ENCODE measurements around the gene VASP. TPM values are rescaled to one million over a fixed set of nuclear protein-coding genes. Genes with fewer than 3 reads are reported as not detected.

The VASP gene
- total RNA-seq, 6 experiments from 2014 or later = 19.4 to 64.1 (median 30.6) TPM

GRCh38 chr19:45528149-45528743 lies 21.0 kb downstream of the VASP start:
- peaks cover 0 to 14% (median 9%) of the 10 kb centered on the region in 4 donors for H3K36me3 ChIP-seq
- peaks cover 0 to 33% (median 0%) of the 10 kb centered on the region in 4 donors for H3K4me1 ChIP-seq
- 51% methylated on average over 14 of the region's 17 CpGs for WGBS (ENCODE audit: insufficient coverage, low coverage, low lambda C conversion rate, missing lambda C conversion rate)
- TF ChIP-seq POLR2A (IDR thresholded peaks at IDR 0.05) (no peak), CTCF (IDR thresholded peaks at IDR 0.05) (no peak)
- no peaks in the 10 kb centered on the region for H3K9me3 ChIP-seq
- peak in 1 of 3 donors; percentile 38 for DNase-seq
- intact Hi-C loops (cut with DNase I) = loop anchor here (10.0 kb wide), 3 partner anchors 47 to 117 kb away; partner anchors contain the start of gene EML2 (in 1 of the 2)
- H3K27me3 ChIP-seq = no peaks in the 10 kb centered on the region
- H3K27ac ChIP-seq = no peak overlapping the region
- H3K4me3 ChIP-seq = no peak overlapping the region
- peak in 2 of 4 donors; percentile 1 to 3 for ATAC-seq

GRCh38 chr19:45528744-45529419 lies 21.6 kb downstream of the VASP start:
- peak; percentile 4 to 23 (median 17) for ATAC-seq
- peaks cover 0 to 14% (median 9%) of the 10 kb centered on the region in 4 donors for H3K36me3 ChIP-seq
- H3K27me3 ChIP-seq = no peaks in the 10 kb centered on the region
- TF ChIP-seq CTCF (IDR thresholded peaks at IDR 0.05) (no peak), POLR2A (IDR thresholded peaks at IDR 0.05) (no peak)
- H3K27ac ChIP-seq = no peak overlapping the region
- H3K9me3 ChIP-seq = no peaks in the 10 kb centered on the region
- WGBS (ENCODE audit: insufficient coverage, low coverage, low lambda C conversion rate, missing lambda C conversion rate) = 10% methylated on average over 11 of the region's 49 CpGs
- peak overlapping the region in 1 of 3 donors; percentile 31 for H3K4me3 ChIP-seq
- intact Hi-C loops (cut with DNase I) = loop anchor here (10.0 kb wide), 3 partner anchors 46 to 116 kb away; partner anchors contain the start of gene EML2 (in 1 of the 2)
- peaks cover 0 to 29% (median 0%) of the 10 kb centered on the region in 4 donors for H3K4me1 ChIP-seq
- peak in 1 of 3 donors; percentile 57 for DNase-seq

- H3K4me3 ChIP-seq = no peak overlapping the region
- no peak for TF ChIP-seq POLR2A (IDR thresholded peaks at IDR 0.05)
- TF ChIP-seq CTCF (IDR thresholded peaks at IDR 0.05) = no peak
- DNase-seq = no peak
- peaks cover 0 to 11% (median 8%) of the 10 kb centered on the region in 4 donors for H3K36me3 ChIP-seq
- intact Hi-C loops (cut with DNase I) = loop anchor here (10.0 kb wide), 3 partner anchors 45 to 115 kb away; partner anchors contain the start of gene EML2 (in 1 of the 2)
- WGBS (ENCODE audit: insufficient coverage, low coverage, low lambda C conversion rate, missing lambda C conversion rate) = 36% methylated on average over 11 of the region's 14 CpGs
- no peaks in the 10 kb centered on the region for H3K27me3 ChIP-seq
- H3K27ac ChIP-seq = no peak overlapping the region
- H3K4me1 ChIP-seq = peaks cover 0 to 25% (median 0%) of the 10 kb centered on the region in 4 donors
- no peak for ATAC-seq
- no peaks in the 10 kb centered on the region for H3K9me3 ChIP-seq
These were observed 22.1 kb downstream of the VASP start for GRCh38 chr19:45529420-45529785.

GRCh38 chr19:45531349-45531748 lies 24.1 kb downstream of the VASP start:
- no peaks in the 10 kb centered on the region for H3K9me3 ChIP-seq
- H3K27ac ChIP-seq = no peak overlapping the region
- no peak for DNase-seq
- H3K36me3 ChIP-seq = peaks cover 0 to 5% (median under 1%) of the 10 kb centered on the region in 4 donors
- no peak for ATAC-seq
- TF ChIP-seq CTCF (IDR thresholded peaks at IDR 0.05) = no peak
- no peak for TF ChIP-seq POLR2A (IDR thresholded peaks at IDR 0.05)
- intact Hi-C loops (cut with DNase I) = no loop called here
- H3K4me3 ChIP-seq = no peak overlapping the region
- H3K4me1 ChIP-seq = peaks cover 0 to 10% (median 0%) of the 10 kb centered on the region in 4 donors
- WGBS (ENCODE audit: insufficient coverage, low coverage, low lambda C conversion rate, missing lambda C conversion rate) = 100% methylated on average over 1 of the region's 1 CpG
- no peaks in the 10 kb centered on the region for H3K27me3 ChIP-seq

All from right lobe of liver (tissue), 6 donors.